Fibroblast of pulmonary artery (primary cell): Measurements from ENCODE around the gene RTF1.
"Not testable (repeated sequence)": the region's sequence is repeated elsewhere in the genome, so short reads cannot be mapped to it uniquely, and the experiment has no call there.

Experiments
- DNase-seq: peaks from one replicate; pipeline ENCODE4 v3.0.0-alpha.2; 2010; ENCODE audit warnings: low read depth
- H3K4me3 ChIP-seq: replicated peaks from 2 replicates; pipeline ENCODE4 v1.5.1; 2011; ENCODE audit warnings: low read depth, mild to moderate bottlenecking, control low read depth, low read length, moderate library complexity
- CTCF ChIP-seq: IDR thresholded peaks from 2 replicates; pipeline ENCODE4 v1.5.1; 2011; ENCODE audit warnings: mild to moderate bottlenecking, control low read depth, low read length, inconsistent platforms; ENCODE audit errors: missing control alignments

The RTF1 gene

GRCh38 chr15:41465822-41466421 is 49.0 kb downstream of the RTF1 start:
- peak; percentile 100 for TF ChIP-seq CTCF
- peak; percentile 82 for DNase-seq
- no peak overlapping the region for H3K4me3 ChIP-seq

GRCh38 chr15:41466711-41467110 is 49.8 kb downstream of the RTF1 start:
- TF ChIP-seq CTCF: no peak

GRCh38 chr15:41469644-41470043 is 52.7 kb downstream of the RTF1 start:
- not testable (repeated sequence) for DNase-seq, H3K4me3 ChIP-seq

More at GRCh38 chr15:41466711-41467110, 49.8 kb downstream of the RTF1 start:
- DNase-seq: no peak
- no peak overlapping the region for H3K4me3 ChIP-seq

- no peak for DNase-seq
- no peak for TF ChIP-seq CTCF
- no peak overlapping the region for H3K4me3 ChIP-seq
These were observed 56.5 kb downstream of the RTF1 start for GRCh38 chr15:41473418-41473817.

- TF ChIP-seq CTCF: no peak
- DNase-seq: no peak
- H3K4me3 ChIP-seq: no peak overlapping the region
These were observed 57.5 kb downstream of the RTF1 start for GRCh38 chr15:41474436-41474835.

GRCh38 chr15:41474941-41475340 is 58.0 kb downstream of the RTF1 start:
- DNase-seq: no peak
- no peak for TF ChIP-seq CTCF
- H3K4me3 ChIP-seq: no peak overlapping the region

- peak; percentile 47 for DNase-seq
- no peak for TF ChIP-seq CTCF
These were observed 59.6 kb downstream of the RTF1 start for GRCh38 chr15:41476416-41477048.

More at GRCh38 chr15:41476416-41477048, 59.6 kb downstream of the RTF1 start:
- H3K4me3 ChIP-seq: no peak overlapping the region
